Mesenchymal stem cell (in vitro differentiated cells and primary cell): ENCODE data around the gene DAB2.
A peak's percentile ranks its signal among the peaks of the same experiment; 100 is the strongest.

Experiments
- DNase-seq: peaks from one replicate; pipeline ENCODE4 v3.0.0-alpha.2; 2013
- H2AFZ ChIP-seq: one replicate; pipeline ENCODE4 v1.6.1; 2013; ENCODE audit warnings: low read depth, mild to moderate bottlenecking, control low read depth, inconsistent platforms, low read length, moderate library complexity
- H2AK5ac ChIP-seq: 2 replicates; pipeline ENCODE4 v1.6.1; 2013; ENCODE audit warnings: low read length, moderate library complexity, mild to moderate bottlenecking, inconsistent platforms; ENCODE audit not compliant: severe bottlenecking
- H2BK120ac ChIP-seq: one replicate; pipeline ENCODE4 v1.6.1; 2013; ENCODE audit warnings: low read depth, mild to moderate bottlenecking, inconsistent platforms, low read length, moderate library complexity
- H2BK12ac ChIP-seq, 2 experiments: one replicate each; pipeline ENCODE4 v1.6.1; 2013; ENCODE audit warnings: inconsistent platforms in 2 of 2, low read length in 2 of 2, mild to moderate bottlenecking in 2 of 2, moderate library complexity in 2 of 2, control low read depth in 1 of 2
- H2BK15ac ChIP-seq: one replicate; pipeline ENCODE4 v1.6.1; 2013; ENCODE audit warnings: mild to moderate bottlenecking, low read depth, inconsistent platforms; ENCODE audit not compliant: poor library complexity, severe bottlenecking
- H2BK5ac ChIP-seq: 2 replicates; pipeline ENCODE4 v1.6.1; 2013; ENCODE audit warnings: low read depth, mild to moderate bottlenecking, low read length, control low read depth, inconsistent platforms; ENCODE audit not compliant: poor library complexity, severe bottlenecking
- H3K14ac ChIP-seq, 2 experiments: one replicate each; pipeline ENCODE4 v1.6.1; 2013; ENCODE audit warnings: inconsistent platforms in 2 of 2, low read length in 2 of 2, control low read depth in 1 of 2, mild to moderate bottlenecking in 1 of 2, moderate library complexity in 1 of 2
- H3K18ac ChIP-seq, 2 experiments: one replicate each; pipeline ENCODE4 v1.6.1; 2013; ENCODE audit warnings: inconsistent platforms in 2 of 2, low read length in 2 of 2, control low read depth in 1 of 2, low read depth in 1 of 2, mild to moderate bottlenecking in 1 of 2
- H3K23ac ChIP-seq, 2 experiments: one replicate each; pipeline ENCODE4 v1.6.1; 2013; ENCODE audit warnings: inconsistent platforms in 2 of 2, low read length in 2 of 2, mild to moderate bottlenecking in 2 of 2, moderate library complexity in 2 of 2, control low read depth in 1 of 2
- H3K27ac ChIP-seq: 2 replicates; pipeline ENCODE4 v1.5.1; 2013; ENCODE audit warnings: mild to moderate bottlenecking, moderate library complexity, low read length, control low read depth, inconsistent platforms; ENCODE audit not compliant: poor library complexity, severe bottlenecking
- H3K27me3 ChIP-seq, 2 experiments: 2 replicates each; pipeline versions ENCODE4 v1.6.1 to v1.7.0; 2013; ENCODE audit warnings: low read length in 2 of 2, mild to moderate bottlenecking in 2 of 2, moderate library complexity in 2 of 2, control low read depth in 1 of 2, inconsistent platforms in 1 of 2; ENCODE audit not compliant: control insufficient read depth in 1 of 2, insufficient read depth in 1 of 2
- H3K36me3 ChIP-seq, 2 experiments: 2 replicates each; pipeline versions ENCODE4 v1.6.1 to v1.7.0; 2013; ENCODE audit warnings: low read length in 2 of 2, control low read depth in 1 of 2, inconsistent platforms in 1 of 2, low read depth in 1 of 2, mild to moderate bottlenecking in 1 of 2; ENCODE audit not compliant: insufficient read depth in 2 of 2, control insufficient read depth in 1 of 2
- H3K4ac ChIP-seq, 2 experiments: one replicate each; pipeline ENCODE4 v1.6.1; 2013; ENCODE audit warnings: inconsistent platforms in 2 of 2, low read length in 2 of 2, mild to moderate bottlenecking in 2 of 2, moderate library complexity in 2 of 2, control low read depth in 1 of 2, low read depth in 1 of 2
- H3K4me1 ChIP-seq: 2 replicates; pipeline ENCODE4 v1.6.1; 2013; ENCODE audit warnings: low read depth, low read length, control low read depth; ENCODE audit not compliant: control insufficient read depth, insufficient read depth
- H3K4me2 ChIP-seq: 2 replicates; pipeline ENCODE4 v1.6.1; 2013; ENCODE audit warnings: low read length, mild to moderate bottlenecking, inconsistent platforms; ENCODE audit not compliant: poor library complexity, severe bottlenecking
- H3K4me3 ChIP-seq, 2 experiments: 2 replicates each; pipeline versions ENCODE4 v1.5.1 to v1.7.0; 2013; ENCODE audit warnings: low read length in 2 of 2, mild to moderate bottlenecking in 2 of 2, control low read depth in 1 of 2, low read depth in 1 of 2; ENCODE audit not compliant: insufficient read depth in 1 of 2
- H3K79me1 ChIP-seq: replicated peaks from 2 replicates; pipeline ENCODE4 v1.6.1; 2013; ENCODE audit warnings: mild to moderate bottlenecking, control low read depth, low read length, inconsistent platforms; ENCODE audit not compliant: poor library complexity, severe bottlenecking
- H3K9ac ChIP-seq: 2 replicates; pipeline ENCODE4 v1.7.0; 2013; ENCODE audit warnings: mild to moderate bottlenecking, low read length, moderate library complexity
- H3K9me3 ChIP-seq: 2 replicates; pipeline ENCODE4 v1.7.0; 2013; ENCODE audit warnings: mild to moderate bottlenecking, low read length; ENCODE audit not compliant: control insufficient read depth
- H4K8ac ChIP-seq: one replicate; pipeline ENCODE4 v1.6.1; 2013; ENCODE audit warnings: inconsistent platforms, mild to moderate bottlenecking, low read length, moderate library complexity
- H4K91ac ChIP-seq: one replicate; pipeline ENCODE4 v1.6.1; 2013; ENCODE audit warnings: mild to moderate bottlenecking, low read length, inconsistent platforms
- WGBS: methylation state at CpG from one replicate; pipeline ENCODE4 v1.1.7; 2013; ENCODE audit warnings: mixed read lengths; 5-methylcytosine and 5-hydroxymethylcytosine counted together

The DAB2 gene

DNA sequence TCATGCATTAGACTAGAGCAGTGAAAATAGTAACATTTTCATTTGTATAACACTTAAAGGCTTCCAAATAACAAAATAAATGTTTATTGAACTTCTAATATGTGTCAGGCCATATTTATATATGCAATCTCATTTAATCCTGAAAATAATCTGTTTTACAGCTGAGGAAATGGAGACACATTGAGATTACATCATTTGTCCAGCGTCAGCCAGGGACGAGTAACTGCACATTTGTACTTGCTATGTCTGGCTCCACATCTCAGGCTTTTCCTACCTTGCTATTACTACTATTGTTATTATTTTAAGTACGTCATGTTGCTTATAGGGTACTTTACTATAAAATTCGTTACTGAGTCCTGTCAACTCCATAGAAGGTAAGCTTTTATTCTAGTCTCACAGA lies 56.7 kb downstream of the DAB2 start:
- H3K4ac ChIP-seq, result no peak overlapping the region
- no peaks in the 10 kb centered on the region for H3K9me3 ChIP-seq
- no peak overlapping the region for H3K18ac ChIP-seq
- H3K4me1 ChIP-seq, result no peaks in the 10 kb centered on the region
- H2AFZ ChIP-seq, result no peak overlapping the region
- no peak overlapping the region for H3K4me3 ChIP-seq
- no peak overlapping the region for H3K23ac ChIP-seq
- H4K8ac ChIP-seq, result no peak overlapping the region
- 74% methylated on average over 3 of the region's 4 CpGs for WGBS
- DNase-seq, result no peak
- no peak overlapping the region for H2BK12ac ChIP-seq
- no peak overlapping the region for H3K14ac ChIP-seq
- H2BK5ac ChIP-seq, result no peak overlapping the region
- no peaks in the 10 kb centered on the region for H3K79me1 ChIP-seq
- H2AK5ac ChIP-seq, result no peak overlapping the region
- H3K36me3 ChIP-seq, result peaks cover 6 to 40% of the 10 kb centered on the region in 2 experiments
- H4K91ac ChIP-seq, result no peak overlapping the region
- H2BK120ac ChIP-seq, result no peak overlapping the region
- H3K4me2 ChIP-seq, result no peak overlapping the region
- H3K27ac ChIP-seq, result no peak overlapping the region
- H3K9ac ChIP-seq, result peak overlapping the region; percentile 20
- H3K27me3 ChIP-seq, result no peaks in the 10 kb centered on the region
- no peak overlapping the region for H2BK15ac ChIP-seq

- 60% methylated on average over 1 of the region's 3 CpGs for WGBS
Observed at GRCh38 chr5:39367711-39368110, 57.1 kb downstream of the DAB2 start.

DNA sequence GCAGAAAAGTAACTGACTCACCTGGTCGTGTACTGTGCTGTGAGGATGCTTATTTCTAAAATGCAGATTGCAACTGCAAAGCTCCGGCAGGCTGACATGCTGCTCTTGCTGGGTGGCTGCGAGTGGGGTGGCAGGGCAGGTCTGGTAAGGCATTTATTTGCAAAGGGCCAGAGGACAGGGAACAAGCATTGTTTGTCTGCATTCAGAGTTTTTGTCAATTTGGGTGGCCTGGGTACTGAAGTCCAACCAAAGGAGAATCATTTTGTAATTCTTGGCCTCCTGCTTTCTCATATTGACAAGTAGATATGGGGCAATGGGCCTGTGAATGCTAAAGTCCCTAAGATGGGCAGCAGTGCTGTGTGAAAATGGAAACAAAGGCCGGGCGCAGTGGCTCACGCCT lies 60.4 kb downstream of the DAB2 start, which contains the start of gene C9:
C9 (minus strand) TSS at position 129 of the 400 bp plus-strand sequence; CDS start at position 98, 31 bp downstream.
- Histone ChIP-seq H2BK12ac (no peak within 1 kb of the TSS), H3K9me3 (no peaks in the 10 kb centered on the region), H3K4ac (no peak within 1 kb of the TSS), H4K91ac (no peak within 1 kb of the TSS), H3K27ac (no peak within 1 kb of the TSS), H2BK120ac (no peak within 1 kb of the TSS), H4K8ac (no peak within 1 kb of the TSS), H2BK15ac (no peak within 1 kb of the TSS), H3K23ac (no peak within 1 kb of the TSS), H2BK5ac (no peak within 1 kb of the TSS), H2AFZ (no peak within 1 kb of the TSS), H3K14ac (no peak within 1 kb of the TSS), H3K9ac (no peak within 1 kb of the TSS), H3K4me2 (no peak within 1 kb of the TSS), H3K79me1 (no peaks in the 10 kb centered on the region), H3K4me3 (no peak within 1 kb of the TSS), H3K18ac (no peak within 1 kb of the TSS), H3K4me1 (no peaks in the 10 kb centered on the region), H3K36me3 (peaks cover 0 to 3% of the 10 kb centered on the region in 2 experiments), H2AK5ac (no peak within 1 kb of the TSS), H3K27me3 (no peaks in the 10 kb centered on the region)
- DNase-seq, result no peak
- WGBS, result 87% methylated on average over 5 of the region's 6 CpGs

More at GRCh38 chr5:39367711-39368110, 57.1 kb downstream of the DAB2 start:
- Histone ChIP-seq H3K4me2 (no peak overlapping the region), H3K14ac (no peak overlapping the region), H2BK12ac (no peak overlapping the region), H3K4me1 (no peaks in the 10 kb centered on the region), H3K36me3 (peaks cover 6 to 36% of the 10 kb centered on the region in 2 experiments), H3K9me3 (no peaks in the 10 kb centered on the region), H2BK5ac (no peak overlapping the region), H2BK15ac (no peak overlapping the region), H3K23ac (no peak overlapping the region), H2AFZ (no peak overlapping the region), H3K27ac (no peak overlapping the region), H4K91ac (no peak overlapping the region), H3K27me3 (no peaks in the 10 kb centered on the region), H3K4me3 (no peak overlapping the region), H3K79me1 (no peaks in the 10 kb centered on the region), H2BK120ac (no peak overlapping the region), H4K8ac (no peak overlapping the region), H3K4ac (no peak overlapping the region), H3K9ac (no peak overlapping the region), H3K18ac (no peak overlapping the region), H2AK5ac (no peak overlapping the region)
- DNase-seq, result no peak

GRCh38 chr5:39363217-39363616 lies 61.6 kb downstream of the DAB2 start:
- Histone ChIP-seq H4K8ac (no peak overlapping the region), H2AK5ac (no peak overlapping the region), H3K9ac (no peak overlapping the region), H3K79me1 (no peaks in the 10 kb centered on the region), H2BK12ac (no peak overlapping the region), H3K27ac (no peak overlapping the region), H3K36me3 (no peaks in the 10 kb centered on the region), H3K18ac (no peak overlapping the region), H3K27me3 (no peaks in the 10 kb centered on the region), H2BK120ac (no peak overlapping the region), H3K9me3 (no peaks in the 10 kb centered on the region), H3K4me2 (no peak overlapping the region), H3K4ac (no peak overlapping the region), H2BK5ac (no peak overlapping the region), H2BK15ac (no peak overlapping the region), H3K23ac (no peak overlapping the region), H3K4me1 (no peaks in the 10 kb centered on the region), H2AFZ (no peak overlapping the region), H4K91ac (no peak overlapping the region), H3K14ac (no peak overlapping the region), H3K4me3 (no peak overlapping the region)
- no peak for DNase-seq
- 94% methylated on average over 3 of the region's 4 CpGs for WGBS
